Putamen (tissue), 1 donor: ENCODE data around the gene TRIM9.
"Not testable (repeated sequence)": the region's sequence is repeated elsewhere in the genome, so short reads cannot be mapped to it uniquely, and the experiment has no call there.

Experiments used
- DNase-seq: peaks from one replicate; pipeline ENCODE4 v3.0.0-alpha.2; 2016; ENCODE audit warnings: low spot score

The TRIM9 gene

GRCh38 chr14:50964683-50965390 is 130.1 kb downstream of the TRIM9 start:
- DNase-seq, result peak; percentile 29

- DNase-seq, result no peak
Observed at GRCh38 chr14:50963919-50964318, 131.0 kb downstream of the TRIM9 start.

- no peak for DNase-seq
Observed at GRCh38 chr14:50961605-50962221, 133.2 kb downstream of the TRIM9 start.

GRCh38 chr14:50957296-50957695 is 137.6 kb downstream of the TRIM9 start:
- DNase-seq, result no peak

- DNase-seq, result not testable (repeated sequence)
Observed at GRCh38 chr14:50956421-50956820, 138.5 kb downstream of the TRIM9 start.

- DNase-seq, result peak; percentile 34
Observed at GRCh38 chr14:50955373-50956043, 139.4 kb downstream of the TRIM9 start.

- DNase-seq, result peak; percentile 70
Observed at GRCh38 chr14:50954811-50955372, 140.0 kb downstream of the TRIM9 start.

- no peak for DNase-seq
Observed at GRCh38 chr14:50953502-50953901, 141.4 kb downstream of the TRIM9 start.

- no peak for DNase-seq
Observed at GRCh38 chr14:50951032-50951431, 143.9 kb downstream of the TRIM9 start.

- DNase-seq, result no peak
Observed at GRCh38 chr14:50948205-50948604, 146.7 kb downstream of the TRIM9 start.

- DNase-seq, result no peak
Observed at GRCh38 chr14:50947446-50947845, 147.5 kb downstream of the TRIM9 start.

- DNase-seq, result no peak
Observed at GRCh38 chr14:50946234-50946935, 148.5 kb downstream of the TRIM9 start.

- no peak for DNase-seq
Observed at GRCh38 chr14:50944647-50945413, 150.1 kb downstream of the TRIM9 start.

GRCh38 chr14:50943943-50944646 is 150.8 kb downstream of the TRIM9 start, which contains the start of gene PYGL:
PYGL (minus strand) TSS chr14:50944483; CDS start chr14:50944403, 80 bp downstream.
- no peak for DNase-seq

GRCh38 chr14:50943261-50943942 is 151.5 kb downstream of the TRIM9 start:
- DNase-seq, result no peak

GRCh38 chr14:50941638-50942037 is 153.3 kb downstream of the TRIM9 start:
- not testable (repeated sequence) for DNase-seq

GRCh38 chr14:50941151-50941550 is 153.8 kb downstream of the TRIM9 start:
- no peak for DNase-seq

GRCh38 chr14:50937800-50938199 is 157.1 kb downstream of the TRIM9 start:
- no peak for DNase-seq

- no peak for DNase-seq
Observed at GRCh38 chr14:50937325-50937724, 157.6 kb downstream of the TRIM9 start.

- DNase-seq, result no peak
Observed at GRCh38 chr14:50936882-50937281, 158.0 kb downstream of the TRIM9 start.
